Endothelial cell of umbilical vein (primary cell): Measurements from ENCODE around the gene TMEM178B. TPM values are rescaled to one million over a fixed set of nuclear protein-coding genes. Genes with fewer than 3 reads are reported as not detected.
"Not testable (repeated sequence)": the region's sequence is repeated elsewhere in the genome, so short reads cannot be mapped to it uniquely, and the experiment has no call there.

Source experiments
- BruUV-seq: library from RNA; stranded (reverse); fragments of 400-500 nt; replicated peaks from 2 replicates; lab custom pipeline; 2021; lab: Mats Ljungman, UMichigan
- CTCF ChIA-PET: fragments of 300-600, 350-600 bp; sonication (Branson Sonifier 250); formaldehyde crosslinking; loops from one replicate; lab custom pipeline; 2021; ENCODE audit warnings: antibody characterized with exemption, inconsistent platforms; lab: Charles Lee
- POLR2A ChIA-PET: fragments of 300-600, 350-600 bp; sonication (Branson Sonifier 250); formaldehyde crosslinking; loops from one replicate; lab custom pipeline; 2021; ENCODE audit warnings: antibody characterized with exemption, inconsistent platforms; lab: Charles Lee
- DNase-seq: peaks from one replicate; pipeline ENCODE4 v3.0.0-alpha.2; 2011; ENCODE audit warnings: low read depth, low spot score
- FAIRE-seq: peaks from 2 replicates; lab custom pipeline; 2011; peaks lifted over from hg19 to GRCh38; lab: Jason Lieb, UNC
- H2AFZ ChIP-seq: 2 replicates; pipeline ENCODE4 v1.6.0; 2012; ENCODE audit warnings: low read depth, low read length, control low read depth, inconsistent platforms
- H3K27ac ChIP-seq: 2 replicates; pipeline ENCODE4 v1.5.1; 2011; ENCODE audit warnings: low read depth, mild to moderate bottlenecking, control low read depth, low read length, moderate library complexity; ENCODE audit not compliant: insufficient read depth
- H3K27me3 ChIP-seq, 2 experiments: 2 replicates each; pipeline versions ENCODE4 v1.6.0 to v1.6.1; 2011; ENCODE audit warnings: low read length in 2 of 2, mixed read lengths in 1 of 2; ENCODE audit not compliant: control insufficient read depth in 2 of 2, insufficient read depth in 2 of 2
- H3K36me3 ChIP-seq, 2 experiments: 2 replicates in 1 of 2; 3 replicates in 1 of 2; pipeline ENCODE4 v1.5.1; 2011; ENCODE audit warnings: low read length in 2 of 2, mild to moderate bottlenecking in 1 of 2, moderate library complexity in 1 of 2; ENCODE audit not compliant: control insufficient read depth in 2 of 2, insufficient read depth in 2 of 2; ENCODE audit errors: extremely low read depth in 1 of 2
- H3K4me1 ChIP-seq: 3 replicates; pipeline ENCODE4 v1.5.1; 2011; ENCODE audit warnings: mild to moderate bottlenecking, low read length; ENCODE audit not compliant: control insufficient read depth, insufficient read depth; ENCODE audit errors: extremely low read depth
- H3K4me2 ChIP-seq: 2 replicates; pipeline ENCODE4 v1.6.1; 2011; ENCODE audit warnings: low read length, control low read depth, mixed read lengths; ENCODE audit not compliant: insufficient read depth
- H3K4me3 ChIP-seq, 3 experiments: fragments of 200-600 bp in 1 of 3; sonication (generic), shearing (Covaris generic) in 1 of 3; replicated peaks in 1 of 3; 2 replicates each; pipeline ENCODE4 v1.5.1; 2011 to 2016; ENCODE audit warnings: control low read depth in 3 of 3, low read length in 3 of 3, mild to moderate bottlenecking in 2 of 3, inconsistent platforms in 1 of 3, low read depth in 1 of 3, moderate library complexity in 1 of 3; ENCODE audit not compliant: insufficient read depth in 1 of 3
- H3K79me2 ChIP-seq: 2 replicates; pipeline ENCODE4 v1.6.0; 2012; ENCODE audit warnings: low read length, inconsistent platforms; ENCODE audit not compliant: control insufficient read depth, insufficient read depth
- H3K9ac ChIP-seq: replicated peaks from 2 replicates; pipeline ENCODE3; 2011; ENCODE audit warnings: low read length, control low read depth; ENCODE audit not compliant: insufficient read depth; ENCODE audit errors: extremely low read depth
- H3K9me1 ChIP-seq: replicated peaks from 3 replicates; pipeline ENCODE4 v1.6.0; 2011; ENCODE audit warnings: mild to moderate bottlenecking, low read length; ENCODE audit not compliant: control insufficient read depth, insufficient read depth; ENCODE audit errors: extremely low read depth
- H3K9me3 ChIP-seq: replicated peaks from 2 replicates; pipeline ENCODE4 v1.5.1; 2012; ENCODE audit warnings: low read length, inconsistent platforms; ENCODE audit not compliant: control insufficient read depth, insufficient read depth
- H4K20me1 ChIP-seq: replicated peaks from 2 replicates; pipeline ENCODE3; 2011; ENCODE audit warnings: mild to moderate bottlenecking, low read length; ENCODE audit not compliant: control insufficient read depth, insufficient read depth; ENCODE audit errors: extremely low read depth
- CTCF ChIP-seq, 2 donors: IDR thresholded peaks; 1 replicate in 1 of 2; 2 replicates in 1 of 2; pipeline ENCODE4 v1.5.1; 2011; ENCODE audit warnings: low read length in 2 of 2, mild to moderate bottlenecking in 2 of 2, moderate library complexity in 2 of 2, control low read depth in 1 of 2, inconsistent platforms in 1 of 2, low read depth in 1 of 2; ENCODE audit not compliant: insufficient read depth in 1 of 2; ENCODE audit errors: extremely low read depth in 1 of 2
- EZH2 ChIP-seq: IDR thresholded peaks from 2 replicates; pipeline ENCODE4 v1.6.1; 2012; ENCODE audit warnings: borderline replicate concordance, low read depth, mild to moderate bottlenecking, moderate library complexity, low read length, inconsistent platforms; ENCODE audit not compliant: severe bottlenecking
- FOS ChIP-seq: IDR thresholded peaks from 2 replicates; pipeline ENCODE4 v1.6.1; 2011; ENCODE audit warnings: mild to moderate bottlenecking, low read length, moderate library complexity, borderline replicate concordance; ENCODE audit not compliant: insufficient read depth
- GATA2 ChIP-seq: IDR thresholded peaks from 2 replicates; pipeline ENCODE4 v1.7.0; 2011; ENCODE audit warnings: low read depth, mild to moderate bottlenecking, moderate library complexity, mixed read lengths, low read length; ENCODE audit not compliant: insufficient read length, insufficient read depth
- JUN ChIP-seq: IDR thresholded peaks from 2 replicates; pipeline ENCODE4 v1.6.1; 2011; ENCODE audit warnings: borderline replicate concordance, low read depth; ENCODE audit not compliant: insufficient read length, insufficient read depth
- MAX ChIP-seq: IDR thresholded peaks from 2 replicates; pipeline ENCODE4 v1.6.1; 2011; ENCODE audit not compliant: insufficient read depth, insufficient read length
- MYC ChIP-seq: IDR thresholded peaks from one replicate; pipeline ENCODE4 v1.6.1; 2011; ENCODE audit warnings: mild to moderate bottlenecking, low read depth, low read length
- POLR2A ChIP-seq: IDR thresholded peaks from 2 replicates; pipeline ENCODE4 v1.6.1; 2012; ENCODE audit warnings: low read depth, mild to moderate bottlenecking, control low read depth, low read length
- POLR2AphosphoS5 ChIP-seq: IDR thresholded peaks from 2 replicates; pipeline ENCODE4 v1.6.1; 2012; ENCODE audit warnings: low read depth, mild to moderate bottlenecking, control low read depth, low read length, moderate library complexity; ENCODE audit not compliant: insufficient read depth
- dilution Hi-C: fragments of 300-500 bp; cut with MboI; formaldehyde crosslinking; loops from one replicate; pipeline ENCODE4 v1.15.0; 2019; ENCODE audit warnings: low sequenced_read_pairs; ENCODE audit not compliant: extremely low pct_ligation_motif_present
- intact Hi-C: fragments of 100-400 bp; cut with micrococcal nuclease; formaldehyde crosslinking; loops from one replicate; pipeline ENCODE4 v1.10.0; 2022
- polyA plus RNA-seq, 4 experiments: library from polyadenylated mRNA; depleted of rRNA in 3 of 4; stranded (reverse) in 3 of 4; unstranded in 1 of 4; fragments of >200 nt; gene quantifications; 2 replicates each; pipeline versions ENCODE4 v1.2.1 to v1.2.3, GENCODE V29; 2011 to 2012; ENCODE audit warnings: missing spikeins in 1 of 4
- total RNA-seq: library from RNA; stranded (reverse); gene quantifications from 2 replicates; pipeline ENCODE4 v1.2.3, GENCODE V29; 2021

Gene TMEM178B
- total and polyA plus RNA-seq, 2 donors (not counting 3 experiments of a cell fraction or from before 2014, with no cell fraction given), result not detected

GRCh38 chr7:141177120-141177519 lies 103.3 kb downstream of the TMEM178B start:
- intact Hi-C loops, H3K9me1 ChIP-seq, POLR2A ChIA-PET, FAIRE-seq, H3K4me1 ChIP-seq, H3K4me2 ChIP-seq, DNase-seq, H3K4me3 ChIP-seq, dilution Hi-C loops, H3K9ac ChIP-seq, H3K27ac ChIP-seq, H3K9me3 ChIP-seq, H4K20me1 ChIP-seq, H3K27me3 ChIP-seq, H3K79me2 ChIP-seq, H3K36me3 ChIP-seq, H2AFZ ChIP-seq, CTCF ChIA-PET, BruUV-seq: not testable (repeated sequence)

- TF ChIP-seq FOS (no peak), GATA2 (no peak), POLR2A (no peak), MYC (no peak), MAX (no peak), JUN (no peak), POLR2AphosphoS5 (no peak), CTCF (IDR thresholded peaks at IDR 0.05; ENCODE audit: extremely low read depth in 1 of 2, insufficient read depth in 1 of 2, low read depth in 1 of 2, low read length in 2 of 2) (no peak), EZH2 (no peak)
- H3K9me1 ChIP-seq, result no peaks in the 10 kb centered on the region
- BruUV-seq, result no TSS peak
These were observed 104.7 kb downstream of the TMEM178B start for GRCh38 chr7:141178486-141179135.

More at GRCh38 chr7:141178486-141179135, 104.7 kb downstream of the TMEM178B start:
- dilution Hi-C loops (no loop called here), intact Hi-C loops (no loop called here)
- Histone ChIP-seq H3K4me1 (no peaks in the 10 kb centered on the region), H4K20me1 (no peaks in the 10 kb centered on the region), H3K27me3 (no peaks in the 10 kb centered on the region), H3K9ac (no peak overlapping the region), H3K36me3 (no peaks in the 10 kb centered on the region), H3K27ac (no peak overlapping the region), H2AFZ (no peak overlapping the region), H3K79me2 (no peaks in the 10 kb centered on the region), H3K9me3 (no peaks in the 10 kb centered on the region), H3K4me3 (no peak overlapping the region), H3K4me2 (no peak overlapping the region)
- FAIRE-seq (no peak), DNase-seq (no peak)
- POLR2A ChIA-PET, result no interaction called here
- CTCF ChIA-PET, result no interaction called here
